ENCODE measurements around the gene FXYD6. TPM values are rescaled to one million over a fixed set of nuclear protein-coding genes. Genes with fewer than 3 reads are reported as not detected.

The FXYD6 gene
- total RNA-seq, 1 experiment from 2014 or later, result not detected

GRCh38 chr11:117843666-117844484, 32.6 kb downstream of the FXYD6 start:
- Histone ChIP-seq H3K27ac (ENCODE audit: low read length) (no peak overlapping the region), H3K9ac (ENCODE audit: low read length) (no peak overlapping the region), H3K9me2 (replicated peaks; ENCODE audit: low read length) (no peaks in the 10 kb centered on the region), H3K4me3 (ENCODE audit: low read length) (no peak overlapping the region), H3F3A (ENCODE audit: low read length, unreplicated experiment) (no peaks in the 10 kb centered on the region), H3K4me1 (ENCODE audit: insufficient read depth, low read length) (no peaks in the 10 kb centered on the region), H4K20me1 (ENCODE audit: low read length) (no peaks in the 10 kb centered on the region), H3K27me3 (ENCODE audit: low read length) (peaks cover 66% of the 10 kb centered on the region), H3K4me2 (ENCODE audit: low read length) (no peak overlapping the region), H3K9me3 (ENCODE audit: low read length) (no peaks in the 10 kb centered on the region), H3K79me2 (ENCODE audit: low read length) (no peaks in the 10 kb centered on the region), H3K36me3 (ENCODE audit: low read depth, low read length) (no peaks in the 10 kb centered on the region), H2AFZ (ENCODE audit: low read length) (no peak overlapping the region)
- no TSS peak for BruUV-seq (replicated peaks)
- ChIA-PET CTCF (interaction anchor here (1.0 kb wide), 1 partner anchor 103 kb away, joined by 32 read pairs; no protein-coding TSS in a partner anchor), POLR2A (ENCODE audit: unreplicated experiment) (no interaction called here)
- intact Hi-C loops (cut with micrococcal nuclease), result loop anchor here (1.0 kb wide), 2 partner anchors 103 to 209 kb away; no protein-coding TSS in a partner anchor
- no peak for TF ChIP-seq EZH2 (IDR thresholded peaks at IDR 0.05; ENCODE audit: low read length, unreplicated experiment)
- TF ChIP-seq CTCF (conservative IDR thresholded peaks at IDR 0.05; ENCODE audit: low read depth, low read length), result peak; percentile 97
- peak; percentile 89 for ATAC-seq
- DNase-seq, result peak; percentile 82

GRCh38 chr11:117842131-117842941, 34.1 kb downstream of the FXYD6 start:
- Histone ChIP-seq H3K4me2 (ENCODE audit: low read length) (no peak overlapping the region), H3K79me2 (ENCODE audit: low read length) (no peaks in the 10 kb centered on the region), H2AFZ (ENCODE audit: low read length) (no peak overlapping the region), H3K9ac (ENCODE audit: low read length) (no peak overlapping the region), H3K36me3 (ENCODE audit: low read depth, low read length) (no peaks in the 10 kb centered on the region), H3K9me3 (ENCODE audit: low read length) (no peaks in the 10 kb centered on the region), H3K27ac (ENCODE audit: low read length) (no peak overlapping the region), H3K9me2 (replicated peaks; ENCODE audit: low read length) (no peaks in the 10 kb centered on the region), H3K4me1 (ENCODE audit: insufficient read depth, low read length) (no peaks in the 10 kb centered on the region), H3K4me3 (ENCODE audit: low read length) (no peak overlapping the region), H3K27me3 (ENCODE audit: low read length) (peaks cover 71% of the 10 kb centered on the region), H4K20me1 (ENCODE audit: low read length) (no peaks in the 10 kb centered on the region), H3F3A (ENCODE audit: low read length, unreplicated experiment) (no peaks in the 10 kb centered on the region)
- no TSS peak for BruUV-seq (replicated peaks)
- ChIA-PET POLR2A (ENCODE audit: unreplicated experiment) (no interaction called here), CTCF (no interaction called here)
- TF ChIP-seq CTCF (conservative IDR thresholded peaks at IDR 0.05; ENCODE audit: low read depth, low read length) (no peak), EZH2 (IDR thresholded peaks at IDR 0.05; ENCODE audit: low read length, unreplicated experiment) (no peak), EZH2phosphoT487 (IDR thresholded peaks at IDR 0.05; ENCODE audit: borderline replicate concordance, low read length) (no peak)
- no peak for DNase-seq
- intact Hi-C loops (cut with micrococcal nuclease), result no loop called here
- no peak for ATAC-seq
